Calu3 (cell line): ENCODE data around the gene FGFBP3. TPM values are rescaled to one million over a fixed set of nuclear protein-coding genes. Genes with fewer than 3 reads are reported as not detected.

Experiments used
- Bru-seq: library from RNA; stranded (reverse); fragments of 400-500 nt; gene quantifications from one replicate; lab custom pipeline; 2021; lab: Mats Ljungman, UMichigan
- BruChase-seq, 2 experiments: library from RNA; stranded (reverse); fragments of 400-500 nt; gene quantifications; one replicate each; lab custom pipeline; 2021; lab: Mats Ljungman, UMichigan
- BruUV-seq: library from RNA; stranded (reverse); fragments of 400-500 nt; replicated peaks from 2 replicates; lab custom pipeline; 2021; lab: Mats Ljungman, UMichigan
- CTCF ChIA-PET: fragments of 300-600 bp; sonication (Branson Sonifier 250); formaldehyde crosslinking; loops from one replicate; lab custom pipeline; 2022; ENCODE audit warnings: antibody characterized with exemption; lab: Charles Lee
- DNase-seq: peaks from one replicate; pipeline ENCODE4 v3.0.0; 2022
- H3K27ac Mint-ChIP-seq: one replicate; pipeline ENCODE4 v1.8.0; 2022; ENCODE audit warnings: mixed read lengths; ENCODE audit not compliant: unreplicated experiment
- H3K27me3 Mint-ChIP-seq: one replicate; pipeline ENCODE4 v1.8.0; 2022; ENCODE audit warnings: mixed read lengths; ENCODE audit not compliant: unreplicated experiment
- H3K36me3 Mint-ChIP-seq: one replicate; pipeline ENCODE4 v1.8.0; 2022; ENCODE audit warnings: mild to moderate bottlenecking, moderate library complexity, mixed read lengths; ENCODE audit not compliant: insufficient read depth, unreplicated experiment
- H3K4me1 Mint-ChIP-seq: one replicate; pipeline ENCODE4 v1.8.0; 2022; ENCODE audit warnings: mild to moderate bottlenecking, low read depth, mixed read lengths; ENCODE audit not compliant: unreplicated experiment
- H3K4me3 Mint-ChIP-seq: one replicate; pipeline ENCODE4 v1.8.0; 2022; ENCODE audit warnings: mild to moderate bottlenecking, low read depth, moderate library complexity, mixed read lengths; ENCODE audit not compliant: unreplicated experiment
- H3K9me3 Mint-ChIP-seq: one replicate; pipeline ENCODE4 v1.8.0; 2022; ENCODE audit warnings: low read depth, mixed read lengths; ENCODE audit not compliant: unreplicated experiment
- intact Hi-C: fragments of 100-400 bp; cut with micrococcal nuclease; formaldehyde crosslinking; loops from one replicate; pipeline ENCODE4 v1.10.0; 2022; ENCODE audit not compliant: unreplicated experiment
- long read RNA-seq: library from polyadenylated mRNA; stranded (forward); transcript quantifications from one replicate; pipeline ENCODE4 v2.0.0, GENCODE V29; 2022
- total RNA-seq: library from RNA; stranded (reverse); gene quantifications from 2 replicates; pipeline ENCODE4 v1.2.3, GENCODE V29; 2022
- TF ChIP-seq, protein P1 (sequence below): fragments of 200-600 bp; IDR thresholded peaks from one replicate; pipeline ENCODE4 v1.8.0; 2022; ENCODE audit warnings: antibody characterized with exemption; ENCODE audit not compliant: unreplicated experiment

FGFBP3 gene, protein sequence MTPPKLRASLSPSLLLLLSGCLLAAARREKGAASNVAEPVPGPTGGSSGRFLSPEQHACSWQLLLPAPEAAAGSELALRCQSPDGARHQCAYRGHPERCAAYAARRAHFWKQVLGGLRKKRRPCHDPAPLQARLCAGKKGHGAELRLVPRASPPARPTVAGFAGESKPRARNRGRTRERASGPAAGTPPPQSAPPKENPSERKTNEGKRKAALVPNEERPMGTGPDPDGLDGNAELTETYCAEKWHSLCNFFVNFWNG
- total RNA-seq (1.9 and 2.1 TPM in 2 replicates), Bru-seq, nascent RNA (percentile 50 among the genes with signal in this experiment), BruChase-seq, experiment 1, labeled RNA remaining after a 6-hour chase (percentile 46 among the genes with signal in this experiment), BruChase-seq, experiment 2, labeled RNA remaining after a 2-hour chase (percentile 45 among the genes with signal in this experiment)
- long read RNA-seq, partial matches to known transcripts: 0 of 1 reads
- long read RNA-seq, other reads (novel, unspliced or antisense): 1 of 1 reads

DNA sequence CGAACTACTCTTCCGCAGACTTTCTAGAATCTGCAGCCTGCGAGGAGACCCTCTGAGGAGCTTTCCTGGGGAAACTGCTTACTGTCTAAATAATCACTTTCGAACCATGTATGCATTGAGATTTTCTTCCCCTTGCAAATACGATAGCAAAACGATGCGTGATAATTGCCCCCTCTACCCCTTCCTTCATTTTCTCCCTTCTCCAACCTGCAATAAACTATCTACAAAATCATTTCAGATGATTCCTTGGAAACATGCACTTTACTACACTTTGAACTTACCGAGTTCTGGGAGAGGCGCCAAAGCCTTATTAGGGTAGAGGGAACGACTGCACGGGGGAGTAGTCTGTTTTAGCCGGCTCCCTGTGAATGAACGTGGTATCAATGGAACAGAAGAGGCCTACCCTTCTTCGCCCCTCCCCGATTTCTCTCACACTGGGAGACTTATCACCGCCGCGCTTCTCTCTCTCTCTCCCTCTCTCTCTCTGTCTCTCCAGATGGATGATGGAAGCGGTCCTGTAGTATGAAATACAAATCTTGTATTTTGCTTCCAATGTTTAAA lies at the start of gene FGFBP3:
Gene FGFBP3 (minus strand): TSS at position 370 of the 561 bp plus-strand sequence. CDS start 517 bp downstream, outside the sequence.
- DNase-seq: no peak
- no peak within 1 kb of the TSS for H3K27ac Mint-ChIP-seq
- peaks cover 11% of the 10 kb centered on the region for H3K27me3 Mint-ChIP-seq
- intact Hi-C loops: no loop called here
- BruUV-seq: no TSS peak
- peaks cover 20% of the 10 kb centered on the region for H3K4me1 Mint-ChIP-seq
- H3K36me3 Mint-ChIP-seq: peaks cover 18% of the 10 kb centered on the region
- H3K9me3 Mint-ChIP-seq: no peaks in the 10 kb centered on the region
- TF ChIP-seq, protein P1, sequence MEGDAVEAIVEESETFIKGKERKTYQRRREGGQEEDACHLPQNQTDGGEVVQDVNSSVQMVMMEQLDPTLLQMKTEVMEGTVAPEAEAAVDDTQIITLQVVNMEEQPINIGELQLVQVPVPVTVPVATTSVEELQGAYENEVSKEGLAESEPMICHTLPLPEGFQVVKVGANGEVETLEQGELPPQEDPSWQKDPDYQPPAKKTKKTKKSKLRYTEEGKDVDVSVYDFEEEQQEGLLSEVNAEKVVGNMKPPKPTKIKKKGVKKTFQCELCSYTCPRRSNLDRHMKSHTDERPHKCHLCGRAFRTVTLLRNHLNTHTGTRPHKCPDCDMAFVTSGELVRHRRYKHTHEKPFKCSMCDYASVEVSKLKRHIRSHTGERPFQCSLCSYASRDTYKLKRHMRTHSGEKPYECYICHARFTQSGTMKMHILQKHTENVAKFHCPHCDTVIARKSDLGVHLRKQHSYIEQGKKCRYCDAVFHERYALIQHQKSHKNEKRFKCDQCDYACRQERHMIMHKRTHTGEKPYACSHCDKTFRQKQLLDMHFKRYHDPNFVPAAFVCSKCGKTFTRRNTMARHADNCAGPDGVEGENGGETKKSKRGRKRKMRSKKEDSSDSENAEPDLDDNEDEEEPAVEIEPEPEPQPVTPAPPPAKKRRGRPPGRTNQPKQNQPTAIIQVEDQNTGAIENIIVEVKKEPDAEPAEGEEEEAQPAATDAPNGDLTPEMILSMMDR: no peak
- CTCF ChIA-PET: interaction anchor here (1.3 kb wide), 1 partner anchor 15 kb away, joined by 3 read pairs; the partner anchor contains the start of gene BTAF1
- H3K4me3 Mint-ChIP-seq: peak within 1 kb of the TSS; percentile 79

DNA sequence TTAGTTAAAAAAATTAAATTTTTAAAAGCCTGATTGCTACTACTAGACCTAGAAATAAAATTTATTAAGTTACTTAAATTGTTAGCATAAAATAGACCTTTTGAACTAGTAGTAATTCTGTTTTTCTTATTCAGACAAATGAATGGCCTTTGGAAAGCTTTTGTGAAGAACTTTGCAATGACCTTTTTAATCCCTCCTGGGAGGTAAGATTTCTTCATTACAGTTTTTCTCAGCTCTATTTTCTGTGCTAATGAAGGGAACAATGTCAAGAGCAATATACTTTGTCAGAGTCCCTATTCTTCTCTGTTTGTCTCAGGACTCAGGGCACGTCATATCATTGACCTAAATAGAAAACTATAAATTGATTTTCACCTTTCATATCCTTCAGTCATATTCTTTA lies 47.8 kb upstream of the FGFBP3 start:
- CTCF ChIA-PET: no interaction called here
- H3K36me3 Mint-ChIP-seq: no peaks in the 10 kb centered on the region
- DNase-seq: no peak
- no peak overlapping the region for H3K27ac Mint-ChIP-seq
- H3K9me3 Mint-ChIP-seq: no peaks in the 10 kb centered on the region
- H3K4me1 Mint-ChIP-seq: peaks cover 7% of the 10 kb centered on the region
- TF ChIP-seq, protein P1: no peak
- no peaks in the 10 kb centered on the region for H3K27me3 Mint-ChIP-seq
- H3K4me3 Mint-ChIP-seq: no peak overlapping the region
- intact Hi-C loops: no loop called here
- no TSS peak for BruUV-seq

DNA sequence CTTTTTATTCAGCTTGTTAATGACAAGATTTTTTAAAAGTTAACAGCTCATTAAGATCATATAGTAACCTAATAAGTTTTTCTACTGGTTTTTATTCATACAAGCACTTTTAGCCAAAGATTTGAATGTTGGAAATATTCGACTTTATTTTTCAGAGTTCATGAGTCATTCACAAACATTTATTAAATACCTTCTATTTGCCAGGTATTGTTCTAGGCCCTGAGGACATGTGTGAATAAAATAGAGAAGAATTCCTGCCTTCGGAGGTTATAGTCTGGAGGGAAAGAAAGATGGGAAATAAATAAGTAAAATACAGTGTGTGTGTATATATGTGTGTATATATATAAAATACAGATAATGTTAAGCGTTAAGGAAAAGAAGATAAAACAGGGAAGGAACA lies 45.8 kb upstream of the FGFBP3 start:
- CTCF ChIA-PET: no interaction called here
- BruUV-seq: no TSS peak
- H3K27me3 Mint-ChIP-seq: no peaks in the 10 kb centered on the region
- TF ChIP-seq, protein P1: no peak
- no peak overlapping the region for H3K27ac Mint-ChIP-seq
- no peak overlapping the region for H3K4me3 Mint-ChIP-seq
- no peak for DNase-seq
- H3K36me3 Mint-ChIP-seq: peaks cover 8% of the 10 kb centered on the region
- H3K9me3 Mint-ChIP-seq: no peaks in the 10 kb centered on the region
- intact Hi-C loops: no loop called here
- no peaks in the 10 kb centered on the region for H3K4me1 Mint-ChIP-seq

DNA sequence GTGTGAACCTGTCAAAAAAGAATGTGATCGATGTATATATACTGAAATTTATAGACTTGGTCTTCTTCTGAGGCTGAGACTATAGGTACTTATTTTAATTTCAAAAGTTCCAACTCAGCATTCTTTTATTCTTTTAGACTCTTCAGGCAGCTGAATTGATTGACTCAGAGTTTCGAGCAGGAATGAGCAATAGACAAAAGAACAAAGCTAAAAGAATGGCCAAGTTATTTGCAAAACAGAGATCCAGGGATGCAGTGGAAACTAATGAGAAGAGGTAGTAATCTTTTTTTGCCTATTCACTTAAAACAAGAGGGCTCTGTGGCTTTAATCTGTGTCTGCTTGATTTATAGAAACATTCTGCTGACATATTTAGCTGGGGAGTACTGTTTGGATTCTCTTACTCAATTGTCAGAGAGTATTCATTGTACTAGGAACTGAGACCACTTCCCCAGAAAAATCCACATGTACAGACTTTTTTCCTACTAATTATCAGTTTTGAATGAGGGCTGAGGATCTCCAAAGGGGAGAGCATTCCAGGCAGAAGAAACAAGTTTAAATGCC lies 44.4 kb upstream of the FGFBP3 start:
- Mint-ChIP-seq H3K4me1 (no peaks in the 10 kb centered on the region), H3K4me3 (no peak overlapping the region), H3K36me3 (peaks cover 8% of the 10 kb centered on the region), H3K27ac (no peak overlapping the region), H3K9me3 (no peaks in the 10 kb centered on the region), H3K27me3 (no peaks in the 10 kb centered on the region)
- intact Hi-C loops: no loop called here
- CTCF ChIA-PET: interaction anchor here (1.2 kb wide), 1 partner anchor 11 kb away, joined by 3 read pairs; no protein-coding TSS in a partner anchor
- BruUV-seq: no TSS peak
- DNase-seq: no peak
- TF ChIP-seq, protein P1: no peak
